GM19372 (cell line): ENCODE data around the gene PCDHGB1.
A peak's percentile ranks its signal among the peaks of the same experiment; 100 is the strongest.
"Not testable (repeated sequence)": the region's sequence is repeated elsewhere in the genome, so short reads cannot be mapped to it uniquely, and the experiment has no call there.

Experiments used
- ATAC-seq: cut with Tn5 transposase; IDR thresholded peaks from one replicate; pipeline ENCODE4 v1.9.1; 2021; ENCODE audit warnings: mild to moderate bottlenecking, low read depth, moderate library complexity; ENCODE audit not compliant: unreplicated experiment

PCDHGB1 gene

GRCh38 chr5:141349917-141350619, at the start of gene PCDHGB1:
Gene PCDHGB1, plus strand, starts transcription at chr5:141350099. Its CDS starts 162 bp downstream, at chr5:141350261.
- no peak for ATAC-seq

DNA sequence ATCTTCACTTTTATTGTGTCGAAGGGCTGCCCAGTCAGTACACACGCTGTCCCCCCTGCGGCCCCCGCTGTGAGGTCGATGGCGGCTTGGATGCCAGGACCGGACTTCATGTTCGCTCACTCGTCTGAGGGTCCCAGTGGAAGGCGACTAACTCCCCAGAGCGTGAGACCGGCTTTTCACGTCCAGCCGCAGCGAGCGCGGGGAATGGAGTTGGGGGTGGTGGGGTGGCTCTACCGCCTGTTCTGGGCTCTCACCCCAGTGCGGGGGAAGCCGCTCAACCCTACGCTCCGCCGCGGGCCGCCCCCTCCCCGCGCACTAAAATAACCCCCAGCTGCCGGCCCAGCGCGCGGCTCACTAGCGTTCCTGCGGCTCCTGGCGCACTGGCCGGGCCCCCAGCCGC, 46.1 kb upstream of the PCDHGB1 start, which contains the start of gene SLC25A2:
SLC25A2 (minus strand) TSS at position 294 of the 400 bp plus-strand sequence; CDS start at position 110, 184 bp downstream.
- ATAC-seq = no peak

DNA sequence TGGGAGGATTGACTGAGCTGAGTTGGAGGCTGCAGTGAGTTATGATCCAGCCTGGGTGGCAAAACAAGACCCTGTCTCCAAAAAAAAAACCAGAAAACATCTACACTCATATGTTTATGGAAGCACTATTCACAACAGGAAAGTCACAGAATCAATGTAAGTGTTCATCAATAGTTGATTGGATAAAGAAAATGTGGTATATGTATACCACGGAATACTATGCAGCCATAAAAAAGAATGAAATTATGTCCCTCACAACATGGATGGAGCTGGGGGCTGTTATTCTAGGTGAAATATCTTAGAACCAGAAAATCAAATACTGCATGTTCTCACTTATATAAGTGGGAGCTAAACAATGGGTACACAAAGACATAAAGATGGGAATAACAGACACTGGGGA, 43.3 kb upstream of the PCDHGB1 start:
- no peak for ATAC-seq

GRCh38 chr5:141313711-141314110, 36.2 kb upstream of the PCDHGB1 start:
- no peak for ATAC-seq

- not testable (repeated sequence) for ATAC-seq
Observed at GRCh38 chr5:141316963-141317362, 32.9 kb upstream of the PCDHGB1 start.

DNA sequence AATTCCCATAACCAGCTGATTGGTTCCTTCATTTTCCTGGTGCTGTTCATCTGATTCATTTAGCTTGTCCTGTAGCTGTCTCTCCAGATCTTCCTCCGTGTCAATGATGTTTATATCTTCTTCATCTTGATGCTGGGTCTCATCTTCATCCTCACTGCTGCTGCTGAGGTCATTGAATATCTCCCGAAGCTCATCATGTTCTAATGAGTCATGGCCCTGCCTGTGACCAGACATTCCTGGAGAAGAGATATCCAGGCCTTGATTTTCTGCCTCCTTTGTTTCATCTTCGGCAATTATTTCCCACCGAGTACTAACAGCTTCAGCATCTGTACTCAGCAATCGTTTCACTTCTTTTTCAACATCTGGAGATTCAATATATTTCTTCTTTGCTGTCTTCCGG, 30.7 kb upstream of the PCDHGB1 start:
- ATAC-seq = no peak

GRCh38 chr5:141319699-141320098, 30.2 kb upstream of the PCDHGB1 start:
- no peak for ATAC-seq

- peak; percentile 93 for ATAC-seq
Observed at GRCh38 chr5:141320225-141321169, 29.4 kb upstream of the PCDHGB1 start, which contains the start of gene TAF7. Gene TAF7, minus strand, starts transcription at chr5:141320784. Its CDS starts 740 bp downstream, at chr5:141320044.

GRCh38 chr5:141322261-141322660, 27.6 kb upstream of the PCDHGB1 start:
- ATAC-seq = no peak

- no peak for ATAC-seq
Observed at GRCh38 chr5:141326088-141326854, 23.6 kb upstream of the PCDHGB1 start.

DNA sequence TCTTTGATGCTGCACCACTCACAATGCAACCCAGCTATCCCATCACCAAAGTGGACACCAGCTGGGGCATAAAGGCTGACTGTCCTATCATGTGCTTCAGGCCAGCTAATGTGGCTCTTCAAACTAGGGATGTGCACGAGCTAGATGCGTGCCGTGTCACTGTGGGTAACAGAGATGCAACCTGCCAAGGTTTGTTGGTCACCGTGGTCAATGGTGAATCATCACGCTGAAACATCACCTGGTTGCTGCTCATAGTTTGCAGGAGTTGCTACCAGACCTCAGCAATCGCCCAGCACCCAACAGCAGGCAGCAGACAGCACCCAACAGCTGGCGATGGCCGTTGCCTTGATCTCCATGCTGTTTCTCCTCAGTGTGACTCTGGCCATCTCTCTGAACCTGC, 21.7 kb upstream of the PCDHGB1 start:
- ATAC-seq = no peak

DNA sequence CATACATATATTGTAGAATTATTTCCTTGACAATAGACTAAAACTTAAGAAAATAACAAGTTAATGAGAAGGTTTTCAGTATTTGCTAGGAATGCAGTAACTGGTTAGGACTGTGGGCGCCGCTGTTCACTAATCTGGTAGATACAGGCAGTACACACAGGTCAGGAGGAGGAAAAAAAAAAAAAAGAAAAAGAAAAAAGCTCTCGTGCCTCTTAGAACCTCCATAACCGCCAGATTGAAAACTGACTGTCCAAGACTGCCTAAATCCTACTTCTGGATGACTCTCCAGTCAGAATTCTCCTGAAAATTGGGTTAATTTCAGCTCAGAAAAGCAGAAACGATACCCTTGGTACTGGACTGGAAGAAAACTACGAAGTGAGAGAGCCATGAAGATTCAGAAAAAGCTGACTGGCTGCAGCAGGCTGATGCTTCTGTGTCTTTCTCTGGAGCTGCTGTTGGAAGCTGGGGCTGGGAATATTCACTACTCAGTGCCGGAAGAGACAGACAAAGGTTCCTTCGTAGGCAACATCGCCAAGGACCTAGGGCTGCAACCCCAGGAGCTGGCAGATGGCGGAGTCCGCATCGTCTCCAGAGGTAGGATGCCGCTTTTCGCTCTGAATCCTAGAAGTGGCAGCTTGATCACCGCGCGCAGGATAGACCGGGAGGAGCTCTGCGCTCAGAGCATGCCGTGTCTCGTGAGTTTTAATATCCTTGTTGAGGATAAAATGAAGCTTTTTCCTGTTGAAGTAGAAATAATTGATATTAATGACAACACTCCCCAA, 19.4 kb upstream of the PCDHGB1 start, which contains the start of gene PCDHGA1:
PCDHGA1 (plus strand) TSS at position 216 of the 782 bp plus-strand sequence.
- no peak for ATAC-seq

- ATAC-seq = not testable (repeated sequence)
Observed at GRCh38 chr5:141332571-141332970, 17.3 kb upstream of the PCDHGB1 start.

GRCh38 chr5:141338538-141339306, 11.2 kb upstream of the PCDHGB1 start, which contains the start of gene PCDHGA2:
Gene PCDHGA2, plus strand, starts transcription at chr5:141338760.
- no peak for ATAC-seq

DNA sequence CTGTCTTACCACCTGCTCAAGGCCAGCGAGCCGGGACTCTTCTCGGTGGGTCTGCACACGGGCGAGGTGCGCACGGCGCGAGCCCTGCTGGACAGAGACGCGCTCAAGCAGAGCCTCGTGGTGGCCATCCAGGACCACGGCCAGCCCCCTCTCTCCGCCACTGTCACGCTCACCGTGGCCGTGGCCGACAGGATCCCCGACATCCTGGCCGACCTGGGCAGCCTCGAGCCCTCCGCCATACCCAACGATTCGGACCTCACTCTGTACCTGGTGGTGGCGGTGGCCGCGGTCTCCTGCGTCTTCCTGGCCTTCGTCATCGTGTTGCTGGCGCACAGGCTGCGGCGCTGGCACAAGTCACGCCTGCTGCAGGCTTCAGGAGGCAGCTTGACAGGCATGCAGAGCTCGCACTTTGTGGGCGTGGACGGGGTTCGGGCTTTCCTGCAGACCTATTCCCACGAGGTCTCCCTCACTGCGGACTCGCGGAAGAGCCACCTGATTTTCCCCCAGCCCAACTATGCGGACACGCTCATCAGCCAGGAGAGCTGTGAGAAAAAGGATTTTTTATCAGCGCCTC, 9.0 kb upstream of the PCDHGB1 start:
- not testable (repeated sequence) for ATAC-seq

DNA sequence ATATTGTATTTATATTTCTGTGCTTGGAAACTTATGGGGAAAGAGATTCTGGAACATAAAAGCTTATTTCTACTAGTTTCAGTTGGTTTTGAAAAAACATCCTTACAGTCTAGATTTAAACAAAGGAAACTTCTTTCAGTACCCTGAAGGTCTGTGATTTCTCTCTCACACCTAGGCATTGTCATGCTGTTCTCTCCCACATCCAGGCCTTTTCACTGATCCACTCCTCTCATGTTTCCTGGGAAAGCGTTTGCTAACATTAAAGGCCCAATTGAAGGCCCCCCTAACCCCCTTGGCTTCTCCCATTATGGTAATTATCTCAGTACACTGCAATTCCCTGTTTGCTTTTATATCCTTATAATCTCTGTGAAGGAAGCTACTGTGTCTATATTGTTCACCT, 7.1 kb upstream of the PCDHGB1 start:
- no peak for ATAC-seq

GRCh38 chr5:141343242-141343952, 6.5 kb upstream of the PCDHGB1 start, which contains the start of gene PCDHGA3:
Gene PCDHGA3, plus strand, starts transcription at chr5:141343829. Its CDS starts 205 bp downstream, at chr5:141344034.
- ATAC-seq = no peak
